Measurements from ENCODE around the gene CTNNBL1. TPM values are rescaled to one million over a fixed set of nuclear protein-coding genes. Genes with fewer than 3 reads are reported as not detected.

Gene CTNNBL1
- polyA plus RNA-seq, 1 of the 3 experiments (the other 2 are of a cell fraction) = 29.5 TPM

DNA sequence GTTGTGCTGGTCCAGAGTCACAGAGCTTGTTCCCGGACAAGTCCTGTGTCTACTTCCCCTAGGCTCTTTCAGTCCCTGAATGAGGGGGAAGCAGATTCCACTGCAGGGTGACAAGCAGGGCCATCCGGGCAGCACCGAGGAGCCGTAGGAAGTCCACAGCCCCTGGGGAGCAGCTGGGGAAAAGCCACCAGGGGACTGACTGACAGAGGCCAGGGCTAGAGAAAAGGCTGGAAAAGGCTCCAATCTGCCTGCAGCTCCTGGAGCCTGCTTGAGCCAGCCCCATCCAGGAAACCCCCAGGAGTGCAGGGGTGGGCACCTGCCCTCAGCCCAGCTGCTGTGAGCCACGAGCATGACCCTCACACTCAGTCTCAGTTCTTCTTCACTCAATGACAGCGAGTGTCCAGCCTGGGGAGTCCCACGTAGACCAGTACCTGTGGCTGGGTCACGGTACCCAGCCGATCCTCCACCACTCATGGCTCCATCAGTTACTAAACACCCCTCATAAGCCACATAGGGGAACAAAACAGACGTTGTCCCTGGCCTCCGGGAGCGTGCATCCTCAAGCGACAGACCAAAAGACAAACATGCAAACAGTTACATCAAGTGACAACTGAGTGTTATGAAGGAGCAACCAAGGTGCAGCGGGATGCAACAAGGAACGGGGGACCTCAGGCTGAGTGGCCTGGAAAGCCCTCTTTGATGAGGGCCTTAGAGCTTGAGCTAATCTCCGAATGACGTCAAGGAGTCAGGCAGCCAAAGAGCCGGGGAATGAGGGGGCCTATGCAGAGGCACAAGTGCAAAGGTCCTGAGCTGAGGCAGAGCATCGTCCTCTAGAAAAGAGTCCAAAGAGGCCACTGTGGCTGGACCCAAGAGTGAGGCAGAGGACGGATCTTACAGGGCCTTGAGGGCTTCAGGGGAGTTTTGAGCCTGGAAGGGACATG is 184.3 kb downstream of the CTNNBL1 start:
- no peak for DNase-seq
- POLR2A ChIA-PET = no interaction called here

DNA sequence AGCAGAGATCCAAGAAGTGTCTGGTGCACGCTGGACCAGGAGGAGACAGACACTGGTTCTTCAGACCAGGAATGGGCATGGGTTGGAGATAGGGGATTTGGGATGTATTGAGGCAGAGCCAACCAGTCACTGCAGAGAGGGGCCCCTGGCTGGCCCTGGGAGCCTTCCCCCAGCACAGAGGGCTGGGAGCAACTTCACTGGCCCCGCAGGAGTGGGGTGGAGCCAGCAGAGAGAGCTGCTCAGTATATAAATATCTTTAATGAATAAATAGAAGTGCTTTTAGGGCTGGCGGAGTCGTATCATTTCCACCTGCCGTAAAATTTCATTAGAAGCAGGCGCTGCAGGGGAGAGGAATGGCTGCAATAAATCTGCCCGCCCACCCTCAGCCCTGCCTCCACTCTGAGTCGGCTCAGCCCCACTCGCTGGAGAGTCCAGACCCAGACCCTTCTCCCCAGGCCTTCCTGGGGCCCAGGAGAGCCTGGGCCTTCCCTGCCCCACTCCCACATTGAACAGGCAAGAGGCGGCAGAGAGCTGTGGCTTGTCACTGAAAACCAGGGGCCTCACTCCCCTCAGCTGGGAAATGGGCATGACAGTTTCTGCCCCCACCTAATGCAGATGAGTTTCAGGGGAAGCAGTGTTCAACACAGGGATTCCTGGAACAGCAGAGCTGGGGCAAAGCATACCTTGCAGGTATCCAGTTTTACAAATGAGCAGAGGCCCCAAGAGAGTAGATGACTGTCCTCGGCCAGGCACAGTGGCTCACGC is 185.2 kb downstream of the CTNNBL1 start:
- peaks cover 0 to 3% of the 10 kb centered on the region in 2 experiments for H3K36me3 ChIP-seq (replicated peaks in 1 of 2; ENCODE audit: control insufficient read depth in 1 of 2, insufficient read depth in 2 of 2, low read length in 1 of 2)
- POLR2A ChIA-PET = no interaction called here
- TF ChIP-seq EP300 (IDR thresholded peaks at IDR 0.05; ENCODE audit: borderline replicate concordance in 1 of 2, low read depth in 1 of 2, low read length in 1 of 2) (no peak; a peak in 1 of 4 replicates), GABPA (IDR thresholded peaks at IDR 0.05; ENCODE audit: low read depth) (no peak), FOXM1 (IDR thresholded peaks at IDR 0.05; ENCODE audit: low read depth) (no peak), POLR2AphosphoS5 (IDR thresholded peaks at IDR 0.05; ENCODE audit: low read depth, low read length) (no peak), CHD2 (IDR thresholded peaks at IDR 0.05; ENCODE audit: low read length, partially characterized antibody) (no peak)

More for the DNA sequence above, 184.3 kb downstream of the CTNNBL1 start:
- Histone ChIP-seq H3K27ac (ENCODE audit: low read depth in 2 of 2, low read length in 1 of 2) (no peak overlapping the region), H4K20me1 (ENCODE audit: insufficient read depth) (no peaks in the 10 kb centered on the region), H3K4me2 (no peak overlapping the region), H3K9ac (no peak overlapping the region), H3K9me3 (no peaks in the 10 kb centered on the region), H3K79me2 (ENCODE audit: insufficient read depth) (no peaks in the 10 kb centered on the region), H3K4me3 (ENCODE audit: low read depth in 2 of 2, low read length in 1 of 2) (no peak overlapping the region), H3K9me2 (no peaks in the 10 kb centered on the region), H3F3A (replicated peaks; ENCODE audit: insufficient read depth) (no peaks in the 10 kb centered on the region), H3K4me1 (ENCODE audit: control insufficient read depth in 1 of 2, insufficient read depth in 2 of 2, low read depth in 1 of 2, low read length in 1 of 2) (peaks cover 0 to 38% of the 10 kb centered on the region in 2 experiments; a peak in 2 of 4 replicates), H2AFZ (ENCODE audit: low read depth) (no peak overlapping the region), H3K27me3 (ENCODE audit: insufficient read depth) (no peaks in the 10 kb centered on the region), H3K36me3 (replicated peaks in 1 of 2; ENCODE audit: control insufficient read depth in 1 of 2, insufficient read depth in 2 of 2, low read length in 1 of 2) (peaks cover 0 to 9% of the 10 kb centered on the region in 2 experiments)
- TF ChIP-seq TCF12 (IDR thresholded peaks at IDR 0.05) = no peak
- TF ChIP-seq, protein P1, sequence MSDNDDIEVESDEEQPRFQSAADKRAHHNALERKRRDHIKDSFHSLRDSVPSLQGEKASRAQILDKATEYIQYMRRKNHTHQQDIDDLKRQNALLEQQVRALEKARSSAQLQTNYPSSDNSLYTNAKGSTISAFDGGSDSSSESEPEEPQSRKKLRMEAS (IDR thresholded peaks at IDR 0.05; ENCODE audit: low read depth) = no peak
- no peak for TF ChIP-seq EP300 (IDR thresholded peaks at IDR 0.05; ENCODE audit: borderline replicate concordance in 1 of 2, low read depth in 1 of 2, low read length in 1 of 2)
- TF ChIP-seq MEF2A (IDR thresholded peaks at IDR 0.05; ENCODE audit: borderline replicate concordance, low read depth) = no peak
- no peak for TF ChIP-seq POLR2AphosphoS5 (IDR thresholded peaks at IDR 0.05; ENCODE audit: low read depth, low read length)
- WGBS (ENCODE audit: low lambda C conversion rate) = 82% methylated on average over 16 of the region's 20 CpGs
- CTCF ChIA-PET = interaction anchor here (1.5 to 2.4 kb wide), 2 partner anchors 67 to 314 kb away, joined by 4 to 7 read pairs; no protein-coding TSS in a partner anchor

More for the DNA sequence above, 185.2 kb downstream of the CTNNBL1 start:
- Histone ChIP-seq H3K9me3 (no peaks in the 10 kb centered on the region), H3K4me2 (no peak overlapping the region), H3K4me1 (ENCODE audit: control insufficient read depth in 1 of 2, insufficient read depth in 2 of 2, low read depth in 1 of 2, low read length in 1 of 2) (peaks cover 0 to 42% of the 10 kb centered on the region in 2 experiments; a peak in 2 of 4 replicates), H3K9me2 (no peaks in the 10 kb centered on the region), H3K27ac (ENCODE audit: low read depth in 2 of 2, low read length in 1 of 2) (no peak overlapping the region), H3K79me2 (ENCODE audit: insufficient read depth) (no peaks in the 10 kb centered on the region), H4K20me1 (ENCODE audit: insufficient read depth) (no peaks in the 10 kb centered on the region), H3K9ac (no peak overlapping the region), H3K27me3 (ENCODE audit: insufficient read depth) (no peaks in the 10 kb centered on the region), H3F3A (replicated peaks; ENCODE audit: insufficient read depth) (no peaks in the 10 kb centered on the region), H3K4me3 (ENCODE audit: low read depth in 2 of 2, low read length in 1 of 2) (no peak overlapping the region), H2AFZ (ENCODE audit: low read depth) (no peak overlapping the region)
- WGBS (ENCODE audit: low lambda C conversion rate) = 80% methylated on average over 11 of the region's 12 CpGs
- CTCF ChIA-PET = interaction anchor here (1.5 to 2.4 kb wide), 2 partner anchors 68 to 314 kb away, joined by 4 to 7 read pairs; no protein-coding TSS in a partner anchor
- no peak for DNase-seq

Data from SK-N-SH (cell line).